Loucy (cell line): ENCODE results near the gene PEAK3.

Experiments used
- H2AFZ ChIP-seq: fragments of 200-600 bp; sonication (generic); 2 replicates; pipeline ENCODE4 v1.6.0; 2016; ENCODE audit warnings: antibody characterized with exemption, mild to moderate bottlenecking, low read length, moderate library complexity
- H3F3A ChIP-seq: fragments of 200-600 bp; 2 replicates; pipeline ENCODE4 v1.6.0; 2016; ENCODE audit warnings: antibody characterized with exemption, low read depth, mild to moderate bottlenecking
- H3K27me3 ChIP-seq: fragments of 200-600 bp; sonication (generic); 2 replicates; pipeline ENCODE4 v1.6.1; 2014; ENCODE audit warnings: low read length, mild to moderate bottlenecking; ENCODE audit not compliant: insufficient read depth, poor library complexity, severe bottlenecking
- H3K36me3 ChIP-seq: fragments of 200-600 bp; sonication (generic); 2 replicates; pipeline ENCODE4 v1.6.1; 2016; ENCODE audit warnings: low read length; ENCODE audit not compliant: insufficient read depth
- H3K4me1 ChIP-seq: fragments of 200-600 bp; sonication (generic); 2 replicates; pipeline ENCODE4 v1.5.1; 2014; ENCODE audit warnings: low read length, mild to moderate bottlenecking; ENCODE audit not compliant: insufficient read depth, poor library complexity, severe bottlenecking
- H3K4me2 ChIP-seq: fragments of 200-600 bp; sonication (generic); 2 replicates; pipeline ENCODE4 v1.6.0; 2014; ENCODE audit warnings: antibody characterized with exemption, low read length, low read depth, mild to moderate bottlenecking; ENCODE audit not compliant: poor library complexity, severe bottlenecking
- H3K4me3 ChIP-seq: fragments of 200-600 bp; sonication (generic); 2 replicates; pipeline ENCODE4 v1.5.1; 2014; ENCODE audit warnings: low read length, mild to moderate bottlenecking, mixed read lengths; ENCODE audit not compliant: poor library complexity, severe bottlenecking
- H3K79me2 ChIP-seq: fragments of 200-600 bp; sonication (generic); 2 replicates; pipeline ENCODE4 v1.6.1; 2014; ENCODE audit warnings: low read length; ENCODE audit not compliant: insufficient read depth
- H3K9ac ChIP-seq: fragments of 200-600 bp; sonication (generic); 2 replicates; pipeline ENCODE4 v1.6.0; 2014; ENCODE audit warnings: mild to moderate bottlenecking, low read depth, low read length, moderate library complexity; ENCODE audit not compliant: poor library complexity, severe bottlenecking
- H3K9me2 ChIP-seq: fragments of 200-600 bp; sonication (generic); replicated peaks from 2 replicates; pipeline ENCODE4 v1.6.1; 2016; ENCODE audit warnings: low read depth, low read length, mixed read lengths
- H3K9me3 ChIP-seq: fragments of 200-600 bp; sonication (generic); 2 replicates; pipeline ENCODE4 v1.6.1; 2014; ENCODE audit warnings: mild to moderate bottlenecking, antibody characterized with exemption, low read length, low read depth; ENCODE audit not compliant: insufficient read depth
- H4K20me1 ChIP-seq: fragments of 200-600 bp; sonication (generic); 2 replicates; pipeline ENCODE4 v1.6.0; 2014; ENCODE audit warnings: antibody characterized with exemption, low read length, mild to moderate bottlenecking; ENCODE audit not compliant: insufficient read depth, poor library complexity, severe bottlenecking
- CTCF ChIP-seq: fragments of 200-600 bp; sonication (generic); conservative IDR thresholded peaks from 2 replicates; pipeline ENCODE4 v1.5.1; 2014; ENCODE audit warnings: mild to moderate bottlenecking, antibody characterized with exemption, low read length
- EZH2phosphoT487 ChIP-seq: fragments of 200-600 bp; IDR thresholded peaks from 2 replicates; pipeline ENCODE4 v1.6.1; 2018; ENCODE audit warnings: antibody characterized with exemption, mild to moderate bottlenecking, moderate library complexity, borderline replicate concordance

Gene PEAK3

GRCh38 chr19:2255982-2256685 is 25.8 kb downstream of the PEAK3 start, which contains the start of gene JSRP1:
Gene JSRP1 (minus strand): TSS chr19:2256417. CDS start chr19:2255314, 1,103 bp downstream.
- no peak within 1 kb of the TSS for H3K9ac ChIP-seq
- H3F3A ChIP-seq = no peaks in the 10 kb centered on the region
- no peaks in the 10 kb centered on the region for H3K27me3 ChIP-seq
- no peaks in the 10 kb centered on the region for H3K9me2 ChIP-seq
- H2AFZ ChIP-seq = no peak within 1 kb of the TSS
- no peak within 1 kb of the TSS for H3K4me2 ChIP-seq
- no peaks in the 10 kb centered on the region for H4K20me1 ChIP-seq
- H3K4me1 ChIP-seq = no peaks in the 10 kb centered on the region
- TF ChIP-seq CTCF (no peak), EZH2phosphoT487 (no peak)
- H3K36me3 ChIP-seq = no peaks in the 10 kb centered on the region
- H3K4me3 ChIP-seq = no peak within 1 kb of the TSS
- H3K9me3 ChIP-seq = no peaks in the 10 kb centered on the region
- H3K79me2 ChIP-seq = no peaks in the 10 kb centered on the region

- H3K4me3 ChIP-seq = no peak overlapping the region
- H3K9me3 ChIP-seq = no peaks in the 10 kb centered on the region
- no peak for TF ChIP-seq EZH2phosphoT487
- TF ChIP-seq CTCF = no peak
- H3K9ac ChIP-seq = no peak overlapping the region
- H3K27me3 ChIP-seq = no peaks in the 10 kb centered on the region
- peaks cover under 1% of the 10 kb centered on the region; the same call in 1 of the 2 replicates for H3K36me3 ChIP-seq
- no peaks in the 10 kb centered on the region for H3K79me2 ChIP-seq
- no peaks in the 10 kb centered on the region for H4K20me1 ChIP-seq
- H3K9me2 ChIP-seq = no peaks in the 10 kb centered on the region
- H3F3A ChIP-seq = no peaks in the 10 kb centered on the region
- H3K4me1 ChIP-seq = no peaks in the 10 kb centered on the region
- H2AFZ ChIP-seq = no peak overlapping the region
- no peak overlapping the region for H3K4me2 ChIP-seq
These were observed 26.7 kb downstream of the PEAK3 start for GRCh38 chr19:2255112-2255845.

GRCh38 chr19:2254064-2254872 is 27.7 kb downstream of the PEAK3 start:
- Histone ChIP-seq H3K9ac (no peak overlapping the region), H3K79me2 (no peaks in the 10 kb centered on the region), H3K27me3 (no peaks in the 10 kb centered on the region), H3K9me2 (no peaks in the 10 kb centered on the region), H4K20me1 (no peaks in the 10 kb centered on the region), H3K9me3 (no peaks in the 10 kb centered on the region), H3K36me3 (peaks cover 9% of the 10 kb centered on the region; the same call in 1 of the 2 replicates), H3K4me2 (no peak overlapping the region), H3F3A (no peaks in the 10 kb centered on the region), H2AFZ (no peak overlapping the region), H3K4me3 (no peak overlapping the region), H3K4me1 (no peaks in the 10 kb centered on the region)
- no peak for TF ChIP-seq EZH2phosphoT487
- TF ChIP-seq CTCF = no peak
